GM08714 (cell line): ENCODE results near the gene HK3.

Experiments
- H3K4me3 ChIP-seq: fragments of 200-500 bp; sonication (Bioruptor generic); 2 replicates; pipeline ENCODE4 v1.5.1; 2014; ENCODE audit warnings: mild to moderate bottlenecking, low read length, inconsistent platforms
- ZNF274 ChIP-seq: IDR thresholded peaks from 2 replicates; pipeline ENCODE4 v1.6.1; 2012; ENCODE audit warnings: mild to moderate bottlenecking, low read depth, low read length

Gene HK3

GRCh38 chr5:176881816-176882566 is 17.2 kb downstream of the HK3 start:
- no peak for TF ChIP-seq ZNF274
- no peak overlapping the region for H3K4me3 ChIP-seq

GRCh38 chr5:176881021-176881749 is 18.0 kb downstream of the HK3 start:
- TF ChIP-seq ZNF274: no peak
- no peak overlapping the region for H3K4me3 ChIP-seq

- TF ChIP-seq ZNF274: no peak
- no peak overlapping the region for H3K4me3 ChIP-seq
Measured at GRCh38 chr5:176880366-176881020, 18.7 kb downstream of the HK3 start.

GRCh38 chr5:176879663-176880361 is 19.3 kb downstream of the HK3 start:
- TF ChIP-seq ZNF274: no peak
- H3K4me3 ChIP-seq: no peak overlapping the region

- no peak for TF ChIP-seq ZNF274
- no peak overlapping the region for H3K4me3 ChIP-seq
Measured at GRCh38 chr5:176878906-176879662, 20.1 kb downstream of the HK3 start.

GRCh38 chr5:176878463-176878862 is 20.7 kb downstream of the HK3 start:
- TF ChIP-seq ZNF274: no peak

GRCh38 chr5:176877793-176878331 is 21.3 kb downstream of the HK3 start:
- TF ChIP-seq ZNF274: no peak
- H3K4me3 ChIP-seq: no peak overlapping the region

More at GRCh38 chr5:176878463-176878862, 20.7 kb downstream of the HK3 start:
- H3K4me3 ChIP-seq: no peak overlapping the region

GRCh38 chr5:176876506-176877431 is 22.4 kb downstream of the HK3 start:
- no peak overlapping the region for H3K4me3 ChIP-seq
- TF ChIP-seq ZNF274: no peak

- no peak for TF ChIP-seq ZNF274
- no peak overlapping the region for H3K4me3 ChIP-seq
Measured at GRCh38 chr5:176875783-176876505, 23.2 kb downstream of the HK3 start.

- TF ChIP-seq ZNF274: no peak
- H3K4me3 ChIP-seq: no peak overlapping the region
Measured at GRCh38 chr5:176875014-176875550, 24.1 kb downstream of the HK3 start.

GRCh38 chr5:176874198-176874780 is 24.9 kb downstream of the HK3 start:
- no peak overlapping the region for H3K4me3 ChIP-seq
- no peak for TF ChIP-seq ZNF274
